K562 (cell line): ENCODE data around the gene CARD11. TPM values are rescaled to one million over a fixed set of nuclear protein-coding genes. Genes with fewer than 3 reads are reported as not detected.

Source experiments
- ATAC-seq: fragments of 200-7000 bp; cut with Tn5 transposase; 3 replicates; pipeline ENCODE4 v1.9.1; 2020; ENCODE audit warnings: moderate library complexity
- BruUV-seq: library from RNA; stranded (reverse); fragments of 400-500 nt; replicated peaks from 2 replicates; lab custom pipeline; 2021; lab: Mats Ljungman, UMichigan
- CTCF ChIA-PET: fragments of 300-600 bp; formaldehyde crosslinking; extraction: SDS; loops from one replicate; lab custom pipeline; 2021; ENCODE audit warnings: low intra/inter-chr PET ratio; lab: Yijun Ruan, JAX
- POLR2A ChIA-PET: fragments of 300-600, 350-650 bp; sonication (Branson Sonifier 250); formaldehyde crosslinking; extraction: SDS; loops from one replicate; lab custom pipeline; 2021; ENCODE audit warnings: antibody characterized with exemption, inconsistent platforms; lab: Yijun Ruan, JAX
- DNase-seq, 4 experiments: peaks; one replicate each; pipeline versions ENCODE4 v3.0.0 to v3.0.0-alpha.2; 2011 to 2018; ENCODE audit warnings: low spot score in 3 of 4, mixed read lengths in 3 of 4; ENCODE audit errors: extremely low read depth in 1 of 4
- FAIRE-seq: peaks from 2 replicates; lab custom pipeline; 2011; peaks lifted over from hg19 to GRCh38; lab: Jason Lieb, UNC
- H2AFZ ChIP-seq: 2 replicates; pipeline ENCODE4 v1.6.0; 2011; ENCODE audit warnings: low read depth, low read length, control low read depth, inconsistent platforms
- H3K27ac ChIP-seq: fragments of 200-600 bp; 3 replicates; pipeline ENCODE4 v1.8.0; 2011; ENCODE audit warnings: low read depth, mild to moderate bottlenecking, control low read depth, inconsistent platforms, low read length, moderate library complexity, mixed read lengths; ENCODE audit errors: extremely low read depth
- H3K27me3 ChIP-seq, 2 experiments: fragments of 300-600 bp in 1 of 2; 2 replicates in 1 of 2; 3 replicates in 1 of 2; pipeline versions ENCODE4 v1.6.0 to v1.8.0; 2011; ENCODE audit warnings: inconsistent platforms in 2 of 2, low read length in 2 of 2, mild to moderate bottlenecking in 1 of 2, mixed read lengths in 1 of 2, moderate library complexity in 1 of 2; ENCODE audit not compliant: control insufficient read depth in 2 of 2, insufficient read depth in 2 of 2
- H3K36me3 ChIP-seq: fragments of 300-600 bp; 3 replicates; pipeline ENCODE4 v1.8.0; 2011; ENCODE audit warnings: mild to moderate bottlenecking, low read length, inconsistent platforms; ENCODE audit not compliant: control insufficient read depth, insufficient read depth
- H3K4me1 ChIP-seq, 2 experiments: fragments of 200-600 bp in 1 of 2; replicated peaks in 1 of 2; 2 replicates in 1 of 2; 3 replicates in 1 of 2; pipeline versions ENCODE4 v1.5.1 to v1.8.0; 2011; ENCODE audit warnings: inconsistent platforms in 2 of 2, low read length in 2 of 2, mild to moderate bottlenecking in 1 of 2, mixed read lengths in 1 of 2, moderate library complexity in 1 of 2; ENCODE audit not compliant: control insufficient read depth in 2 of 2, insufficient read depth in 2 of 2
- H3K4me2 ChIP-seq: 2 replicates; pipeline ENCODE4 v1.6.1; 2011; ENCODE audit warnings: low read length, control low read depth, inconsistent platforms, mixed read lengths; ENCODE audit not compliant: insufficient read depth
- H3K4me3 ChIP-seq: fragments of 200-600 bp; sonication (generic), shearing (Covaris generic); 2 replicates; pipeline ENCODE4 v1.5.1; 2016; ENCODE audit warnings: control low read depth, inconsistent platforms
- H3K79me2 ChIP-seq: fragments of 200-600 bp; 3 replicates; pipeline ENCODE4 v1.8.0; 2011; ENCODE audit warnings: low read length, inconsistent platforms; ENCODE audit not compliant: control insufficient read depth, insufficient read depth
- H3K9ac ChIP-seq, 2 experiments: 2 replicates each; pipeline versions ENCODE4 v1.6.0 to v1.6.1; 2011; ENCODE audit warnings: low read depth in 2 of 2, low read length in 2 of 2, control low read depth in 1 of 2, inconsistent platforms in 1 of 2, mild to moderate bottlenecking in 1 of 2, mixed read lengths in 1 of 2; ENCODE audit not compliant: insufficient read depth in 1 of 2
- H3K9me1 ChIP-seq: one replicate; pipeline ENCODE4 v1.6.0; 2011; ENCODE audit warnings: inconsistent platforms, mild to moderate bottlenecking, low read length, moderate library complexity; ENCODE audit not compliant: control insufficient read depth, insufficient read depth
- H3K9me3 ChIP-seq: replicated peaks from 2 replicates; pipeline ENCODE4 v1.5.1; 2011; ENCODE audit warnings: low read depth, low read length, inconsistent platforms; ENCODE audit not compliant: control insufficient read depth, insufficient read depth
- H4K20me1 ChIP-seq: replicated peaks from 2 replicates; pipeline ENCODE4 v1.6.1; 2011; ENCODE audit warnings: low read length, inconsistent platforms, mixed read lengths; ENCODE audit not compliant: control insufficient read depth, insufficient read depth
- PML ChIP-seq: IDR thresholded peaks from 2 replicates; pipeline ENCODE4 v1.6.1; 2012; ENCODE audit warnings: low read length, inconsistent platforms
- RFX7 ChIP-seq: fragments of 250-450 bp; sonication (Bioruptor Pico); IDR thresholded peaks from 2 replicates; pipeline ENCODE4 v1.5.1; 2021; ENCODE audit warnings: mild to moderate bottlenecking
- TAL1 ChIP-seq: fragments of 450-650 bp; IDR thresholded peaks from 2 replicates; pipeline ENCODE4 v1.6.1; 2016; ENCODE audit warnings: mild to moderate bottlenecking
- ZNF696 ChIP-seq: fragments of 250-450 bp; sonication (Bioruptor Pico); conservative IDR thresholded peaks from 2 replicates; pipeline ENCODE4 v1.4.0; 2020; ENCODE audit warnings: mild to moderate bottlenecking, moderate library complexity
- WGBS: fragments of 100-300 bp; shearing (Covaris generic); methylation state at CpG from one replicate; pipeline ENCODE4 v1.1.6; 2016; ENCODE audit warnings: low coverage, mixed read lengths; ENCODE audit not compliant: insufficient coverage; ENCODE audit errors: missing lambda C conversion rate; 5-methylcytosine and 5-hydroxymethylcytosine counted together
- in situ Hi-C: fragments of 300-500 bp; cut with MboI; formaldehyde crosslinking; loops from 4 replicates; pipeline ENCODE4 v1.15.0; 2018; ENCODE audit warnings: inconsistent platforms, mixed read lengths
- intact Hi-C: fragments of 100-400 bp; cut with micrococcal nuclease; formaldehyde crosslinking; loops from 2 replicates; pipeline ENCODE4 v1.14.2; 2022
- polyA plus RNA-seq, 8 experiments: library from polyadenylated mRNA; depleted of rRNA in 4 of 8; stranded (reverse) in 5 of 8; unstranded in 3 of 8; fragments of >200 nt; fragmentation: Nextera tagmentation in 2 of 8; fragmentation: Illumina TruSeq in 1 of 8; extraction: Ambion mirVana in 2 of 8; extraction: Trizol in 1 of 8; gene quantifications; 2 replicates each; pipeline versions ENCODE4 v1.2.1 to v1.2.3, GENCODE V29; 2011 to 2014; ENCODE audit warnings: inconsistent platforms in 1 of 8, missing spikeins in 1 of 8
- total RNA-seq, 7 experiments: library from RNA; depleted of rRNA in 6 of 7; stranded (reverse); fragments of >200 nt in 6 of 7; fragmentation: Illumina TruSeq in 2 of 7; extraction: Trizol in 2 of 7; gene quantifications; 2 replicates each; pipeline versions ENCODE4 v1.2.1 to v1.2.3, GENCODE V29; 2011 to 2021; ENCODE audit warnings: low replicate concordance in 1 of 7
- TF ChIP-seq, protein P1 (sequence below), 2 experiments: IDR thresholded peaks in 1 of 2; conservative IDR thresholded peaks in 1 of 2; 2 replicates each; pipeline ENCODE4 v1.6.1; 2016; ENCODE audit warnings: low read depth in 2 of 2, mild to moderate bottlenecking in 1 of 2, missing compliant biosample characterization in 1 of 2, missing genetic modification characterization in 1 of 2, moderate library complexity in 1 of 2
- TF ChIP-seq, protein P2 (sequence below): fragments of 450-650 bp; formaldehyde crosslinking; IDR thresholded peaks from 2 replicates; pipeline ENCODE4 v1.4.0; 2020; ENCODE audit warnings: mild to moderate bottlenecking, moderate library complexity

The CARD11 gene
- total and polyA plus RNA-seq, 9 of the 15 experiments (the other 6 are each of a cell fraction or from before 2014, with no cell fraction given): 0.07 to 12.8 (median 5.7) TPM

DNA sequence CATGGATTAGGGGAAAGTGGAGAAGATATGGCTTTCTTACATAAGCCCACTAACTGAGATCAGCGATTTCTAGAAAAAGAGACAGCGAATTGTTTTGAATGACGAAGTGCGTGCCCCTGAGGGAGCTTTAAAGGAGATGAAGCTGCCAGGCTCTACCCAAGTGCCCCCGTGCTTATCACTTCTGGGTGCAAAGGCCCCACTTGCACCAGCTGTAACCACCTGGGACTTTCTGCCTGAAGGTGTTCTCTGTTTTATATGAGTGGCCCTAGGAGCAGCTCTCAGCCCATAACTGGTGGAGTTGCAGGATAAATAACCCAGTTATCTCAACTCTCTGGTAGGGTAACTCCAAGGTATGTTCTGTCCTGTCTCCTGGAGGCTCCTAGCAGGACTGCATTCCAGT lies 20.4 kb upstream of the CARD11 start:
- no peaks in the 10 kb centered on the region for H3K9me1 ChIP-seq
- H3K4me2 ChIP-seq: no peak overlapping the region
- in situ Hi-C loops: no loop called here
- no peaks in the 10 kb centered on the region for H3K36me3 ChIP-seq
- H3K4me3 ChIP-seq: no peak overlapping the region
- no peak for FAIRE-seq
- no peaks in the 10 kb centered on the region for H3K9me3 ChIP-seq
- ChIA-PET CTCF (no interaction called here), POLR2A (interaction anchor here (0.8 kb wide), 1 partner anchor 63 kb away, joined by 3 read pairs; no protein-coding TSS in a partner anchor)
- peaks cover 3 to 30% of the 10 kb centered on the region in 2 experiments; a peak in 2 of 5 replicates for H3K27me3 ChIP-seq
- H3K27ac ChIP-seq: no peak overlapping the region
- TF ChIP-seq ZNF696 (CRISPR knock-in tag) (no peak), TAL1 (no peak), PML (no peak), RFX7 (CRISPR knock-in tag) (no peak)
- TF ChIP-seq, protein P1, sequence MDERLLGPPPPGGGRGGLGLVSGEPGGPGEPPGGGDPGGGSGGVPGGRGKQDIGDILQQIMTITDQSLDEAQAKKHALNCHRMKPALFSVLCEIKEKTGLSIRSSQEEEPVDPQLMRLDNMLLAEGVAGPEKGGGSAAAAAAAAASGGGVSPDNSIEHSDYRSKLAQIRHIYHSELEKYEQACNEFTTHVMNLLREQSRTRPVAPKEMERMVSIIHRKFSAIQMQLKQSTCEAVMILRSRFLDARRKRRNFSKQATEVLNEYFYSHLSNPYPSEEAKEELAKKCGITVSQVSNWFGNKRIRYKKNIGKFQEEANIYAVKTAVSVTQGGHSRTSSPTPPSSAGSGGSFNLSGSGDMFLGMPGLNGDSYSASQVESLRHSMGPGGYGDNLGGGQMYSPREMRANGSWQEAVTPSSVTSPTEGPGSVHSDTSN (CRISPR knock-in tag; IDR thresholded peaks at IDR 0.05; ENCODE audit: low read depth): no peak
- TF ChIP-seq, protein P1 (tag; conservative IDR thresholded peaks at IDR 0.05; ENCODE audit: low read depth): no peak
- TF ChIP-seq, protein P2, sequence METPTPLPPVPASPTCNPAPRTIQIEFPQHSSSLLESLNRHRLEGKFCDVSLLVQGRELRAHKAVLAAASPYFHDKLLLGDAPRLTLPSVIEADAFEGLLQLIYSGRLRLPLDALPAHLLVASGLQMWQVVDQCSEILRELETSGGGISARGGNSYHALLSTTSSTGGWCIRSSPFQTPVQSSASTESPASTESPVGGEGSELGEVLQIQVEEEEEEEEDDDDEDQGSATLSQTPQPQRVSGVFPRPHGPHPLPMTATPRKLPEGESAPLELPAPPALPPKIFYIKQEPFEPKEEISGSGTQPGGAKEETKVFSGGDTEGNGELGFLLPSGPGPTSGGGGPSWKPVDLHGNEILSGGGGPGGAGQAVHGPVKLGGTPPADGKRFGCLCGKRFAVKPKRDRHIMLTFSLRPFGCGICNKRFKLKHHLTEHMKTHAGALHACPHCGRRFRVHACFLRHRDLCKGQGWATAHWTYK (CRISPR knock-in tag): no peak
- no peaks in the 10 kb centered on the region for H3K4me1 ChIP-seq
- DNase-seq: no peak
- no peaks in the 10 kb centered on the region for H4K20me1 ChIP-seq
- H3K9ac ChIP-seq: no peak overlapping the region
- no peaks in the 10 kb centered on the region for H3K79me2 ChIP-seq
- H2AFZ ChIP-seq: no peak overlapping the region
- no TSS peak for BruUV-seq
- ATAC-seq: no peak
- intact Hi-C loops: loop anchor here (2.0 to 10.0 kb wide), 2 partner anchors 91 to 199 kb away; no protein-coding TSS in a partner anchor
- 6% methylated on average over 5 of the region's 5 CpGs for WGBS
